T-helper 2 cell treated with Interferon-gamma antibody and Interleukin-4, amounts not matched to agents 100 ng/mL and 5 ng/mL, for 36 hours (primary cell): ENCODE data around the gene PCED1A. TPM values are rescaled to one million over a fixed set of nuclear protein-coding genes. Genes with fewer than 3 reads are reported as not detected.

Experiments used
- intact Hi-C: fragments of 100-400 bp; cut with micrococcal nuclease; formaldehyde crosslinking; loops from one replicate; pipeline ENCODE4 v1.15.1; 2023
- total RNA-seq: library from RNA; stranded (reverse); gene quantifications from 2 replicates; pipeline ENCODE4 v1.2.3, GENCODE V29; 2022

PCED1A gene
- total RNA-seq, 1 donor from 2014 or later, result 23.4 TPM

GRCh38 chr20:2807019-2807418, 33.4 kb downstream of the PCED1A start:
- intact Hi-C loops, result no loop called here

GRCh38 chr20:2806351-2806701, 34.1 kb downstream of the PCED1A start:
- intact Hi-C loops, result no loop called here

GRCh38 chr20:2805689-2806350, 34.6 kb downstream of the PCED1A start:
- intact Hi-C loops, result no loop called here

- intact Hi-C loops, result no loop called here
These were observed 35.4 kb downstream of the PCED1A start for GRCh38 chr20:2804852-2805688.

GRCh38 chr20:2804041-2804828, 36.2 kb downstream of the PCED1A start:
- intact Hi-C loops, result no loop called here

- intact Hi-C loops, result no loop called here
These were observed 39.1 kb downstream of the PCED1A start for GRCh38 chr20:2801286-2801728.

- intact Hi-C loops, result no loop called here
These were observed 39.8 kb downstream of the PCED1A start, which contains the start of gene CPXM1 for GRCh38 chr20:2800521-2801285. Gene CPXM1, minus strand, starts transcription at chr20:2800627. Its CDS starts 55 bp downstream, at chr20:2800572.

GRCh38 chr20:2799688-2800520, 40.6 kb downstream of the PCED1A start:
- intact Hi-C loops, result no loop called here

GRCh38 chr20:2799271-2799670, 41.2 kb downstream of the PCED1A start:
- intact Hi-C loops, result no loop called here

GRCh38 chr20:2798814-2799213, 41.6 kb downstream of the PCED1A start:
- intact Hi-C loops, result no loop called here

GRCh38 chr20:2798095-2798805, 42.2 kb downstream of the PCED1A start:
- intact Hi-C loops, result no loop called here

- intact Hi-C loops, result no loop called here
These were observed 43.1 kb downstream of the PCED1A start for GRCh38 chr20:2797136-2797983.

GRCh38 chr20:2796011-2796660, 44.3 kb downstream of the PCED1A start:
- intact Hi-C loops, result no loop called here

GRCh38 chr20:2795451-2795850, 45.0 kb downstream of the PCED1A start:
- intact Hi-C loops, result no loop called here

- intact Hi-C loops, result no loop called here
These were observed 45.5 kb downstream of the PCED1A start for GRCh38 chr20:2794866-2795447.

GRCh38 chr20:2794202-2794748, 46.2 kb downstream of the PCED1A start:
- intact Hi-C loops, result no loop called here

- intact Hi-C loops, result no loop called here
These were observed 47.0 kb downstream of the PCED1A start for GRCh38 chr20:2793471-2793870.
